Measurements from ENCODE around the gene PLD1.

GRCh38 chr3:171811295-171811912, 1.1 kb upstream of the PLD1 start:
- no peak for TF ChIP-seq CTCF (IDR thresholded peaks at IDR 0.05)
- no peak for TF ChIP-seq POLR2A (IDR thresholded peaks at IDR 0.05)

Data from right lobe of liver (tissue), 4 donors.